Measurements from ENCODE around the gene MTRF1L.
"Not testable (repeated sequence)": the region's sequence is repeated elsewhere in the genome, so short reads cannot be mapped to it uniquely, and the experiment has no call there.

Gene MTRF1L

DNA sequence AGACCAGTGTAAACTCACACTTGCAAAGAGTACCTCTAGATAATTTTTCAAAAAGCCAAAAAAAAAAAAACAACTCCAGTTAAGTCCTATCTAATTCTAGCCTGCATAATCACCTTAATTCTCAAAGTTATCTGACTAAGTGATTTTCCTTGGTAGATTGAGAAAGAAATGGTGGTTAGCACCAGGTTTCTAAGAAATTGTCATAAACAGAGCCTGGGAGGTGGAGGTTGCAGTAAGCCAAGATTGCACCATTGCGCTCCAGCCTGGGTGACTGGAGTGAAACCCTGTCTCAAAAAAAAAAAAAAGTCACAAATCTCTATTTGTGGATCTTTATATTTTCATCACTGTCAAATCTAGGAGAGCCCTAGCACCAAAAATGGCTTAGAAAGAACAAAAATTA lies 28.6 kb downstream of the MTRF1L start:
- TF ChIP-seq, protein P1, sequence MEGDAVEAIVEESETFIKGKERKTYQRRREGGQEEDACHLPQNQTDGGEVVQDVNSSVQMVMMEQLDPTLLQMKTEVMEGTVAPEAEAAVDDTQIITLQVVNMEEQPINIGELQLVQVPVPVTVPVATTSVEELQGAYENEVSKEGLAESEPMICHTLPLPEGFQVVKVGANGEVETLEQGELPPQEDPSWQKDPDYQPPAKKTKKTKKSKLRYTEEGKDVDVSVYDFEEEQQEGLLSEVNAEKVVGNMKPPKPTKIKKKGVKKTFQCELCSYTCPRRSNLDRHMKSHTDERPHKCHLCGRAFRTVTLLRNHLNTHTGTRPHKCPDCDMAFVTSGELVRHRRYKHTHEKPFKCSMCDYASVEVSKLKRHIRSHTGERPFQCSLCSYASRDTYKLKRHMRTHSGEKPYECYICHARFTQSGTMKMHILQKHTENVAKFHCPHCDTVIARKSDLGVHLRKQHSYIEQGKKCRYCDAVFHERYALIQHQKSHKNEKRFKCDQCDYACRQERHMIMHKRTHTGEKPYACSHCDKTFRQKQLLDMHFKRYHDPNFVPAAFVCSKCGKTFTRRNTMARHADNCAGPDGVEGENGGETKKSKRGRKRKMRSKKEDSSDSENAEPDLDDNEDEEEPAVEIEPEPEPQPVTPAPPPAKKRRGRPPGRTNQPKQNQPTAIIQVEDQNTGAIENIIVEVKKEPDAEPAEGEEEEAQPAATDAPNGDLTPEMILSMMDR (conservative IDR thresholded peaks at IDR 0.05; ENCODE audit: low read depth, low read length) = no peak
- no peak for DNase-seq (ENCODE audit: low read depth)
- H3K4me3 ChIP-seq (ENCODE audit: low read depth, low read length) = no peak overlapping the region

DNA sequence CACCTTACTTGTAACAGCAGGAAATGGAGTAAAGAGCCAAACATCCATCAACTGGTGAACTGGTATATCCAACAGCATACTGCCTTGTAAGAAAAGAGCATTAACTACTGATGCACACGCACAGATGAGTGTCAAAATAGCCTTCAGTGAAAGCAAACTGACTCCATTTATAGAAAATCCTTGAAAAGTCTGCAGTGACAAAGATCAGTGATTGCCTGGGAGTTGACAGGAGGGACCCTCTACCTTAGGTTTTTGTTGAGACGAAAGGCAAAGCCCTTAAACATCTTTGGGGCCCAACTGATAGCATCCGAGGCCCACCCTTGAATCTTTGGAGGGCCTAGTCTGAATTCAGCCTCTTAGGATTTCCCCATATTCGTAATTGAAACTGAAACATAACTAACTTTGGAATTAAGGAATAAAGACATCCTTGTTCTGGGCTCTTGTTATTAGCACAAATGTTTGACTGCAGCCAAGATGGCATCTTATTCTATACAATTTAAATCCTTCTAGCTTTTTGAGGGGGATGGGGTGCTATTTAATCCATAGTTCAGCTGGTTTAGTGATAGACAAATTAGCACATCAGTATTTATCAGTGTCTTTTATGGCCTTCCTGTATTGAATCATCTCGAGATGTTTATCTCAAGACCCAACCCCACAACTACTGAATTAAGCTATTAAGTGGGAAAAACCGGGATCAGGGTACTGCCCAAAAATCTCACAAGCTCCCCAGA lies 32.7 kb downstream of the MTRF1L start:
- TF ChIP-seq, protein P1 (conservative IDR thresholded peaks at IDR 0.05; ENCODE audit: low read depth, low read length) = no peak
- no peak for DNase-seq (ENCODE audit: low read depth)
- H3K4me3 ChIP-seq (ENCODE audit: low read depth, low read length) = no peak overlapping the region

DNA sequence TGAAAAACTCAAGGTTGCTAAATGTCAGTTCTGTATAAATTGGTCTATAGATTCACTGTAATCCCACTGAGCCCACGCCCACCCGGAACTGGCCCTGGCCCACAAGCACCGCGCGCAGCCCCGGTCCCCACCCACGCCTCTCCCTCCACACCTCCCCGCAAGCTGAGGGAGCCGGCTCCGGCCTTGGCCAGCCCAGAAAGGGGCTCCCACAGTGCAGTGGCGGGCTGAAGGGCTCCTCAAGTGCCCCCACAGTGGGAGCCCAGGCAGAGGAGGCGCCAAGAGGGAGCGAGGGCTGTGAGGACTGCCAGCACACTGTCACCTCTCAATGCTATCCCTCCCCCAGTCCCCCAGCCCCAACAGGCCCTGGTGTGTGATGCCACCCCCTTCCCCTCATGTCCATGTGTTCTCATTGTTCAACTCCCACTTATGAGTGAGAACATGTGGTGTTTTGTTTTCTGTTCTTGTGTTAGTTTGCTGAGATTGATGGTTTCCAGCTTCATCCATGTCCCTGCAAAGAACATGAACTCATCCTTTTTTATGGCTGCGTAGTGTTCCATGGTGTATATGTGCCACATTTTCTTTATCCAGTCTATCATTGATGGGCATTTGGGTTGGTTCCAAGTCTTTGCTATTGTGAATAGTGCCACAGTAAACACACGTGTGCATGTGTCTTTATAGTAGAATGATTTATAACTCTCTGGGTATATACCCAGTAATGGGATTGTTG lies 36.2 kb downstream of the MTRF1L start:
- H3K4me3 ChIP-seq (ENCODE audit: low read depth, low read length); DNase-seq (ENCODE audit: low read depth): not testable (repeated sequence)

DNA sequence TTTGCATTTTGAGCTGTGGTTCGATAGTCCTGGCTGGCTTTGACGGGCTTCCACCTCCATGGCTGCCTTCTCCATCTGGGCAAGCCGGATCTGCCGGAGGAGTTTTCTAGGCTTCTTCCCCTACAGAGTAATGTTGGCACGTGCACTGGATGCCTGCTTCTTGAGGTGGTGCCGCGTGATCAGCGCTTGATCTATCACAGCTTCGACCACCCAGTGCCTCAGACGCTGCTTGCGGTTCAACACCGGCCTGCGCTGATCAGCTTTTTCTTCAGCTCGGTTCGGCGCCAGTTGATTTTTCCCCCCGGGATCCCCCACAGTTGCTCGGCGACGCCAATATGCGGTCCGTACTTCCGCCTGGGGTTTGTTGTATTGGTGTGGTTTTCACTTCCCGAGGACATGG lies 43.2 kb downstream of the MTRF1L start:
- no peak for DNase-seq (ENCODE audit: low read depth)
- TF ChIP-seq, protein P1 (conservative IDR thresholded peaks at IDR 0.05; ENCODE audit: low read depth, low read length) = no peak

DNA sequence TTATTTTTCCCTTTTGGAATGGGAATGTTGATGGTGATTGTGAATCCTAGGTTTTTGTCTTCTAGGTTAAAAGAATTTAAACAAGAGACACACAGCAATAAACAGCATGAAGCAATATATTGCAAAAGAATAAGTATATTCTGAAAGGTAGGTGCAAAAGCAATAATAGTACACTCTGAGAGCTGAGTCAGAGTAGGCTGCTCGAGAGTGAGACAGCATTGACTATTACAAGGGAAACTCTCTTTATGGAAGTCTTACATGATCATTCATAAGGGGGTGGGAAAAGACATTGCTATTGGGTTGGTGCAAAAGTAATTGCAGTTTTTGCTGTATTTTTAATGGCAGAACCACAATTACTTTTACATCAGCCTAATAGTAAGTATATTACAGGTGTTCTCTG lies 44.7 kb downstream of the MTRF1L start:
- peak; percentile 40 for DNase-seq (ENCODE audit: low read depth)
- TF ChIP-seq, protein P1 (conservative IDR thresholded peaks at IDR 0.05; ENCODE audit: low read depth, low read length) = no peak
- H3K4me3 ChIP-seq (ENCODE audit: low read depth, low read length) = no peak overlapping the region

More for the DNA sequence above, 43.2 kb downstream of the MTRF1L start:
- H3K4me3 ChIP-seq (ENCODE audit: low read depth, low read length) = no peak overlapping the region

DNA sequence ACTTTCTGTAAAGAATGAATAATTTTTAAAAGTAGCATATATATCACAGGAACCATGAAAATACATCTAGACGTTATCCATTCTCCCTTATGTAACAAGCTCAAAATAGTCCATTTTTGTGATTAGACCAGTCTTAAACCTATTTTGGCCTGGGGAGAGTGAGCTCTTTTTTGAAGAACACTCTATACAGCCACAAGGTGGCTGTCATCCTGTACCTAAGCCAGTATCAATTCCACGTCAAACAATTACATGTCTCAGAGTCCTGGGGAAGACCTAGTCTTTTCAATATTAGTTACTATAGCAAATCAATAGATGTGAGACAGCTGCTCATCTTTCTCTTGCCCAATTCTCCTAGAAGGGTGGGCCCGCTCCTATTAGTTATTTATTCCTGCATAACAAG lies 48.1 kb downstream of the MTRF1L start:
- H3K4me3 ChIP-seq (ENCODE audit: low read depth, low read length) = no peak overlapping the region
- peak; percentile 24 for DNase-seq (ENCODE audit: low read depth)
- TF ChIP-seq, protein P1 (conservative IDR thresholded peaks at IDR 0.05; ENCODE audit: low read depth, low read length) = peak; percentile 30

DNA sequence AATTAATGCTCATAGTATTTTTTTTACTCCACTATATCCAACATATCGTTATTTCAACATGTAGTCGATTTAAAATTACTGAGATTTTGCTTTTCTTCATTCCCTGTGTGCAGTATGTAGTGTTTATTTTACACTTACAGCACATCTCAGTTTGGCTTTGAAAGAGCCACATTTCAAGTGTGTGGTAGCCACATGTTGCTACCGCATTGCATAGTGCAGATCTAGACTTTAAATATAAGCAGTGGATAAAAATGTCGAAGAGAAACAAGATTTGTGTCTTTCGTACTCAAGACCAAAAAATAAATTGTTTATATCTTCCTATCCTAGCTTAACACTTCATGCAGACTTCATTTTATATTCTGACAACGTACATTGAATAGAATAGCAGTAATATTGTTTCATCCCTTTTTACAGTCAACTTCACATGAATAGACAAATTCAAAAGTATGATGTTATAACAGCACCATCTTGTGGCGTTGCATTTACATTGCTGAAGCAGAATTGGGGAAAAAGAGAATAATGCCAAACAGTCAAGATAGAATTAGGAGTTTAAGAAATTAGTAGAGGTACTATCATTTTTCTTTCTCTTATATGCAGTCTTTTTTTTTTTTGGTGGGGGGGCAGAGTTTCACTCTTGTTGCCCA lies 49.5 kb downstream of the MTRF1L start:
- H3K4me3 ChIP-seq (ENCODE audit: low read depth, low read length) = no peak overlapping the region
- TF ChIP-seq, protein P1 (conservative IDR thresholded peaks at IDR 0.05; ENCODE audit: low read depth, low read length) = peak; percentile 64
- DNase-seq (ENCODE audit: low read depth) = peak; percentile 79

Data from choroid plexus epithelial cell (primary cell).